Choroid plexus epithelial cell (primary cell): ENCODE data around the gene MTMR10.

Experiments
- DNase-seq: peaks from one replicate; pipeline ENCODE4 v3.0.0-alpha.2; 2010; ENCODE audit warnings: low read depth
- H3K4me3 ChIP-seq: 2 replicates; pipeline ENCODE4 v1.5.1; 2011; ENCODE audit warnings: low read depth, mild to moderate bottlenecking, control low read depth, low read length, moderate library complexity
- TF ChIP-seq, protein P1 (sequence below): conservative IDR thresholded peaks from 2 replicates; pipeline ENCODE4 v1.5.1; 2011; ENCODE audit warnings: low read depth, mild to moderate bottlenecking, control low read depth, inconsistent platforms, low read length, moderate library complexity

Gene MTMR10

DNA sequence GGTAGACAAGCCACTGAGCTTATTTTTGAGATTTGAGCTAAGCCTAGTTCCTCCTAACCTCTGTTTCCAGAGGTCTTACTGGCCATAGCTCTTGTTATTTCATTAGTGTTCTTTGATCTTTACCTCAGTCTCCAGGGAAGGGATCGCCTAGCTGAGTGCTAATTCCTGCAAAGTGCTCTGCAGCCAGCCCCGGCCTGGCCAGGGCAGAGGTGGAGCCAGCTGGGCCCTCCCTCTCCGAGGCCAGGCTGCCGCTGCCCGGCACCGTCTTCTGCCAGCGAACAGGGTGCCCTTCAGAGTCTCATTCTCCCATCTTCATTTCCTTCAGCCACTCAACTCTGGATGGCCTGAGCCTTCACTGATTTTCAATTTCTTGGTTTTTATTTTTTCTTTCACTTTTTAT, 68.0 kb downstream of the MTMR10 start:
- no peak overlapping the region for H3K4me3 ChIP-seq
- DNase-seq: no peak
- TF ChIP-seq, protein P1, sequence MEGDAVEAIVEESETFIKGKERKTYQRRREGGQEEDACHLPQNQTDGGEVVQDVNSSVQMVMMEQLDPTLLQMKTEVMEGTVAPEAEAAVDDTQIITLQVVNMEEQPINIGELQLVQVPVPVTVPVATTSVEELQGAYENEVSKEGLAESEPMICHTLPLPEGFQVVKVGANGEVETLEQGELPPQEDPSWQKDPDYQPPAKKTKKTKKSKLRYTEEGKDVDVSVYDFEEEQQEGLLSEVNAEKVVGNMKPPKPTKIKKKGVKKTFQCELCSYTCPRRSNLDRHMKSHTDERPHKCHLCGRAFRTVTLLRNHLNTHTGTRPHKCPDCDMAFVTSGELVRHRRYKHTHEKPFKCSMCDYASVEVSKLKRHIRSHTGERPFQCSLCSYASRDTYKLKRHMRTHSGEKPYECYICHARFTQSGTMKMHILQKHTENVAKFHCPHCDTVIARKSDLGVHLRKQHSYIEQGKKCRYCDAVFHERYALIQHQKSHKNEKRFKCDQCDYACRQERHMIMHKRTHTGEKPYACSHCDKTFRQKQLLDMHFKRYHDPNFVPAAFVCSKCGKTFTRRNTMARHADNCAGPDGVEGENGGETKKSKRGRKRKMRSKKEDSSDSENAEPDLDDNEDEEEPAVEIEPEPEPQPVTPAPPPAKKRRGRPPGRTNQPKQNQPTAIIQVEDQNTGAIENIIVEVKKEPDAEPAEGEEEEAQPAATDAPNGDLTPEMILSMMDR: no peak

DNA sequence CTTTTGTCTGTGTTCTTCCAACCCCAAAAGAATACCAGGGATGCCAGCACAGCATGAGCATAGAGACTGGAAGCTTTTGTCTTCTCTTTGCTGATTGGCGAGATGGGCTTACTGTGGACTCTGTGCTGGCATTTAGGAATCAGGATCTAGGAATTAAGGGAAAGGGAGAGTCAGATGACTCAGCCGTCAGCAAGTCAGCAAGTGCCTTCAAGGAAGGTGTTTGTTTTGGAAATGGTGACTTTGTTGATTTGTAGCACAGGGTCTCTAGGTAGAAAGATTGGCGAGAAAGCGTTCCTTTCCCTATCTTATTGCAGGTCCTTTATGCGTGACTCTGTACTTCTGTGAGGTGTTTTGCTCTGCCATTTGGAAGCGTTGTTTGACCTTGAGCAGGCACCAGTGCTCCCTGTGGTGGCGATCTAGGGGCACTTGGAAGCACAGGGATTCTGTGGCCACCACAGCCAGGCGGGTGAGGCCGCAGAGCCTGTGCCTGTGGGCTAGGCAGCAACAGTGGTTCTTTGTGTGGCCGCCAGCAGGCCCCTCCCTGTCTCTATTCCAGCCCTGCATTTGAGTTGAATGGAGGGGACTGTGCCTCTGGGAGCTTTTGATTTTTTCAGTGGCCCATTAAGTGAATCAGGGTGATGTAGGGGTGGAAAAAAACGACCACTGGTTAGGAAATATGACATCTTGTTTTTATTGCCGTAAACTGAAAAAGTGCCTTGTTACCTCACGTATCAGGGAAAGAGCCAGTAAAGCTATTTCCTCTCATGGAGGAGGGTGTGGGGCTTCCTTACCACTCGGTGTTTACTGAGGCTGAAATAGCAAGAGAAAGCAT, 68.7 kb downstream of the MTMR10 start:
- no peak overlapping the region for H3K4me3 ChIP-seq
- TF ChIP-seq, protein P1: no peak
- peak; percentile 66 for DNase-seq

DNA sequence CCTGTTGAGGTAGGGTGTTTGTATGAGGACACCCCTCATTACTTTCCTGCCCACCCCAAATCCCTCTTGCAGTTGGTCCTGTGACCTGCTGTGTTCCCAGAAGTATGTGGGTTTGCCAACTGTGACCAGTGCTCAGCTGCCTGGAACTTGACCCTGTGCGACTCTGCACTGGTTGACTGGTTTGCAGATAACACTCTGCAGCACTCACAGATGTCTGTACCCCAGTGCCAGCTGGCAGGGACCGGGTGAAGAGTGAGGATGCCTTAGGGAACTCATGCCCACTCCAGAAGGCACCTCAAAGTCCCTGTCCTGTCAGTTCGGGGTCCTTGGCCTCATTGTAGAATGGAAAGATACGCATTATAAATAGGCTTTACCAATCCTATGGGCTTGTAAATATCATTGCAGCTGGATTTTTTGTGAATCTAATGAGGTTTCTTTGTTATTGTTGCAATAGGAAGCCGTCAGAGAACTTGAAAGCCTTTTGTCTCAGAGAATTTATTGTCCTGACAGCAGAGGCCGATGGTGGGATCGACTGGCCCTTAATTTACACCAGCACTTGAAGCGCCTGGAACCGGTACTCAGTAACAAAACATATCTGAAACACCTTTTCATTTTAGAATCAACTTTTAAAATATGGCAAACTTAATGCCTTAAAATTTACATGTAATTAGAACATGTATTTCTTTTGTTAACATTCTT, 69.5 kb downstream of the MTMR10 start:
- TF ChIP-seq, protein P1: no peak
- no peak overlapping the region for H3K4me3 ChIP-seq
- no peak for DNase-seq

DNA sequence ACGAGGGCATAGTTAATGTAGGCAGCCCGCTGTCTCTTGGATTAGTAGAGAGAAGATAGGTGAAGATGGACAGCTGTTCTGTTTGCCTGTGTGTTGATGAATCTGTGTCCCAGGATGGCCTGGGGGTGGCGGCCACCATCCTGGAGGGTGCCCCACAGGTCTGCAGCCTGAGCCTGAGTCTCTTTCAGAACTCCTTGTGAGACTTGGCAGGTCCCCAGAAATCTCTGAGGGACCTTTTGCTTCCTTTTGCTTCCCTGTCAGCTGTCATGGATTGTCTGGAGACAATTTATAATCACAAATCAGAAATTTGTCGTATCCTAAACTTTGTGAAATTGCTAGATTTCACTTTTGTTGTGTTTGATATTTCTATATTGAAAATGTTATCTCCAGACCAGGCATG, 70.3 kb downstream of the MTMR10 start:
- TF ChIP-seq, protein P1: no peak
- DNase-seq: no peak
- H3K4me3 ChIP-seq: no peak overlapping the region

DNA sequence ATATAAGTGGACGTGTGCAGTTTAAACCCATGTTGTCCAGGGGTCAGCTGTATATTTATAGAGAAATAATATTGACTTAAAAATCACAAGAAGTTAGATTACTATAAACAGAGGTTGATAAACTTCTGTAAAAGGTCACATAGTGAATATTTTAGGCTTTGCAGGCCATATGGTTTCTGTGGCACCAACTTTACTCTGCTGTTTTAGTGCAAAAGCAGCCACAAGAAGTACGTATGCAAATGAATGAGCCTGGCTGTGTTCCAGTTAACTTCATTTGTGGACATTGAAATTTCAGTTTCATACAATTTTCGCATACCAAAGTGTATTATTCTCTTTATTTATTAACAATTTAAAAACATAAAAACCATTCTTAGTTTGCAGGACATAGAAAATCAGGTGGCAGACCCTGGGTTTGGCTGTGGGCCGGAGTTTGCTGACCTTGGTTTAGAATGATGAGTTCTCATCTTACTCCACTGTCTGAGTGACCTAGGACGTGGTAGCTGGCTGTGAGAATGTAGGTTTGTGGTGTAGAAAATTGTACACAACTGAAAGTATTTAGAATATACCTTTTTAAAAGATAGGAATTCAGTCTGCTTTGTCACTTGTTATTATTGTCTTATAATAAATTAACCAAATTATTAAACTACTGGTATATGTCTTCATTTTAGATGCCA, 71.4 kb downstream of the MTMR10 start:
- no peak overlapping the region for H3K4me3 ChIP-seq
- no peak for DNase-seq
- TF ChIP-seq, protein P1: no peak

DNA sequence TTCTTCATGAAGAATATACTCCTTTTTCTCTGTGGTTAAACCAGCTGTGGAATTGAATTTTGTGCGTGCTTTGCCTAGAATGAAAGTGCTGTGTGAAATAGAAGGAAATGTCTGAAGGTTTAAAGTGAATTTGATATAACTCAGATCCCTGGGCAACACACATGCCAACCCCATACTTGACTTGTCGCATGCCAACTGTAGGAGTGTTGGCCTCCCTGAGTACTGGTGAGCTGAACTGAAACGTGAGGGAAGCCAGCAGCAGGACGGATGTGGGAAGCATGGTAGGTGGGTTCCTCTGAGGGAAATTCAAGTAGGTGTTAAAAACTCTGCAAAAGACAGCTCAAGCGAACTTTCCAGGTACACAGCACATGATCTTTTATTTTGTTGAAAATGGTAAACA, 73.1 kb downstream of the MTMR10 start:
- TF ChIP-seq, protein P1: no peak
- no peak overlapping the region for H3K4me3 ChIP-seq
- DNase-seq: no peak
